Stomach smooth muscle (tissue), 2 donors: ENCODE measurements around the gene CDK5R1.
"Not testable (repeated sequence)": the region's sequence is repeated elsewhere in the genome, so short reads cannot be mapped to it uniquely, and the experiment has no call there.

Experiments used
- H3K27ac ChIP-seq: one replicate; pipeline ENCODE4 v1.7.0; 2013; ENCODE audit warnings: mild to moderate bottlenecking, low read length, inconsistent platforms
- H3K27me3 ChIP-seq, 2 donors: one replicate each; pipeline ENCODE4 v1.7.0; 2013; ENCODE audit warnings: low read length in 2 of 2; ENCODE audit not compliant: insufficient read depth in 2 of 2, control insufficient read depth in 1 of 2
- H3K36me3 ChIP-seq, 2 donors: one replicate each; pipeline ENCODE4 v1.7.0; 2013; ENCODE audit warnings: low read length in 2 of 2; ENCODE audit not compliant: control insufficient read depth in 2 of 2, insufficient read depth in 2 of 2
- H3K4me1 ChIP-seq: one replicate; pipeline ENCODE4 v1.7.0; 2013; ENCODE audit warnings: low read length; ENCODE audit not compliant: control insufficient read depth, insufficient read depth
- H3K4me3 ChIP-seq, 2 donors: one replicate each; pipeline ENCODE4 v1.7.0; 2013; ENCODE audit warnings: low read length in 2 of 2
- H3K9ac ChIP-seq, 2 donors: one replicate each; pipeline ENCODE4 v1.7.0; 2013; ENCODE audit warnings: low read length in 2 of 2, mild to moderate bottlenecking in 1 of 2
- H3K9me3 ChIP-seq, 2 donors: one replicate each; pipeline ENCODE4 v1.7.0; 2013; ENCODE audit warnings: low read length in 2 of 2; ENCODE audit not compliant: control insufficient read depth in 2 of 2
- donor health status: healthy.
- donor health status: Pancreatic carcinoma.

Gene CDK5R1

GRCh38 chr17:32450379-32450778 is 36.4 kb upstream of the CDK5R1 start:
- H3K9me3 ChIP-seq, H3K4me3 ChIP-seq, H3K27ac ChIP-seq, H3K27me3 ChIP-seq, H3K4me1 ChIP-seq, H3K9ac ChIP-seq: not testable (repeated sequence)
- peaks cover 27 to 49% of the 10 kb centered on the region in 2 donors for H3K36me3 ChIP-seq

- H3K9me3 ChIP-seq = no peaks in the 10 kb centered on the region
- no peak overlapping the region for H3K9ac ChIP-seq
- H3K36me3 ChIP-seq = peaks cover 28 to 49% of the 10 kb centered on the region in 2 donors
- H3K4me1 ChIP-seq = no peaks in the 10 kb centered on the region
- no peak overlapping the region for H3K27ac ChIP-seq
- H3K4me3 ChIP-seq = no peak overlapping the region
- H3K27me3 ChIP-seq = no peaks in the 10 kb centered on the region
Measured at GRCh38 chr17:32451879-32452278, 34.9 kb upstream of the CDK5R1 start.

- no peaks in the 10 kb centered on the region for H3K4me1 ChIP-seq
- no peaks in the 10 kb centered on the region for H3K27me3 ChIP-seq
- H3K9ac ChIP-seq = no peak overlapping the region
- H3K4me3 ChIP-seq = no peak overlapping the region
- no peak overlapping the region for H3K27ac ChIP-seq
- peaks cover 26 to 47% of the 10 kb centered on the region in 2 donors for H3K36me3 ChIP-seq
- no peaks in the 10 kb centered on the region for H3K9me3 ChIP-seq
Measured at GRCh38 chr17:32452281-32452680, 34.5 kb upstream of the CDK5R1 start.

GRCh38 chr17:32453370-32453769 is 33.4 kb upstream of the CDK5R1 start:
- no peaks in the 10 kb centered on the region for H3K4me1 ChIP-seq
- H3K27me3 ChIP-seq = no peaks in the 10 kb centered on the region
- no peak overlapping the region for H3K27ac ChIP-seq
- no peaks in the 10 kb centered on the region for H3K9me3 ChIP-seq
- H3K36me3 ChIP-seq = peaks cover 29 to 48% of the 10 kb centered on the region in 2 donors
- no peak overlapping the region for H3K9ac ChIP-seq
- H3K4me3 ChIP-seq = no peak overlapping the region

GRCh38 chr17:32458371-32458770 is 28.4 kb upstream of the CDK5R1 start:
- no peaks in the 10 kb centered on the region for H3K27me3 ChIP-seq
- H3K4me1 ChIP-seq = no peaks in the 10 kb centered on the region
- no peaks in the 10 kb centered on the region for H3K9me3 ChIP-seq
- no peak overlapping the region for H3K4me3 ChIP-seq
- peaks cover 35 to 38% of the 10 kb centered on the region in 2 donors for H3K36me3 ChIP-seq
- H3K27ac ChIP-seq = no peak overlapping the region
- H3K9ac ChIP-seq = no peak overlapping the region

- Histone ChIP-seq H3K9me3 (no peaks in the 10 kb centered on the region), H3K36me3 (peaks cover 36 to 38% of the 10 kb centered on the region in 2 donors), H3K27ac (no peak overlapping the region), H3K4me3 (no peak overlapping the region), H3K4me1 (no peaks in the 10 kb centered on the region), H3K27me3 (no peaks in the 10 kb centered on the region), H3K9ac (no peak overlapping the region)
Measured at GRCh38 chr17:32460054-32460453, 26.7 kb upstream of the CDK5R1 start.

- Histone ChIP-seq H3K4me3 (no peak overlapping the region), H3K27ac (no peak overlapping the region), H3K36me3 (peaks cover 34% of the 10 kb centered on the region in 2 donors), H3K9ac (no peak overlapping the region), H3K27me3 (no peaks in the 10 kb centered on the region), H3K9me3 (no peaks in the 10 kb centered on the region), H3K4me1 (no peaks in the 10 kb centered on the region)
Measured at GRCh38 chr17:32461498-32461852, 25.3 kb upstream of the CDK5R1 start.

- no peak overlapping the region for H3K9ac ChIP-seq
- H3K27ac ChIP-seq = no peak overlapping the region
- no peaks in the 10 kb centered on the region for H3K4me1 ChIP-seq
- H3K27me3 ChIP-seq = no peaks in the 10 kb centered on the region
- peaks cover 34% of the 10 kb centered on the region in 2 donors for H3K36me3 ChIP-seq
- H3K4me3 ChIP-seq = no peak overlapping the region
- H3K9me3 ChIP-seq = no peaks in the 10 kb centered on the region
Measured at GRCh38 chr17:32461853-32462617, 24.8 kb upstream of the CDK5R1 start.

- no peaks in the 10 kb centered on the region for H3K4me1 ChIP-seq
- H3K27ac ChIP-seq = no peak overlapping the region
- H3K36me3 ChIP-seq = peaks cover 30 to 32% of the 10 kb centered on the region in 2 donors
- no peaks in the 10 kb centered on the region for H3K27me3 ChIP-seq
- no peak overlapping the region for H3K9ac ChIP-seq
- no peak overlapping the region for H3K4me3 ChIP-seq
- H3K9me3 ChIP-seq = no peaks in the 10 kb centered on the region
Measured at GRCh38 chr17:32463304-32463703, 23.5 kb upstream of the CDK5R1 start.

GRCh38 chr17:32464374-32464773 is 22.4 kb upstream of the CDK5R1 start:
- peaks cover 32 to 35% of the 10 kb centered on the region in 2 donors for H3K36me3 ChIP-seq
- no peak overlapping the region for H3K4me3 ChIP-seq
- H3K27ac ChIP-seq = no peak overlapping the region
- no peaks in the 10 kb centered on the region for H3K27me3 ChIP-seq
- no peaks in the 10 kb centered on the region for H3K9me3 ChIP-seq
- H3K4me1 ChIP-seq = no peaks in the 10 kb centered on the region
- H3K9ac ChIP-seq = no peak overlapping the region

- no peak overlapping the region for H3K27ac ChIP-seq
- H3K36me3 ChIP-seq = peaks cover 38 to 44% of the 10 kb centered on the region in 2 donors
- H3K4me3 ChIP-seq = no peak overlapping the region
- H3K27me3 ChIP-seq = no peaks in the 10 kb centered on the region
- H3K9ac ChIP-seq = no peak overlapping the region
- H3K4me1 ChIP-seq = no peaks in the 10 kb centered on the region
- H3K9me3 ChIP-seq = no peaks in the 10 kb centered on the region
Measured at GRCh38 chr17:32467949-32468348, 18.8 kb upstream of the CDK5R1 start.
